Right atrium auricular region (tissue), 2 donors: ENCODE data around the gene KRTAP19-6. TPM values are rescaled to one million over a fixed set of nuclear protein-coding genes. Genes with fewer than 3 reads are reported as not detected.

Experiments
- DNase-seq: peaks from one replicate; pipeline ENCODE4 v3.0.0-alpha.2; 2019; ENCODE audit warnings: low spot score
- H3K27ac ChIP-seq, 2 donors: fragments of 200-600 bp; sonication (generic); 1 replicate in 1 of 2; 2 replicates in 1 of 2; pipeline ENCODE4 v1.5.1; 2016 to 2019
- H3K27me3 ChIP-seq, 2 donors: fragments of 200-600 bp; sonication (generic); one replicate each; pipeline versions ENCODE4 v1.5.1 to v1.6.0; 2017 to 2019
- H3K36me3 ChIP-seq: fragments of 200-600 bp; sonication (generic); one replicate; pipeline ENCODE4 v1.5.1; 2016
- H3K4me1 ChIP-seq, 2 donors: fragments of 200-600 bp; sonication (generic); one replicate each; pipeline versions ENCODE4 v1.5.1 to v1.6.0; 2017 to 2019
- H3K4me3 ChIP-seq, 2 donors: fragments of 200-600 bp; sonication (generic); 1 replicate in 1 of 2; 2 replicates in 1 of 2; pipeline ENCODE4 v1.5.1; 2017 to 2019; ENCODE audit warnings: mild to moderate bottlenecking in 1 of 2, moderate library complexity in 1 of 2
- H3K9me3 ChIP-seq, 2 donors: fragments of 200-600 bp; sonication (generic); one replicate each; pipeline ENCODE4 v1.5.1; 2019
- total RNA-seq, 2 donors: library from RNA; depleted of rRNA; stranded (reverse); fragments of >200 nt; gene quantifications; one replicate each; pipeline ENCODE4 v1.1.0, GENCODE V29; 2016
- TF ChIP-seq, protein P1 (sequence below), 2 donors: fragments of 200-600 bp; sonication (generic); IDR thresholded peaks; one replicate each; pipeline ENCODE4 v1.5.1; 2019; ENCODE audit warnings: antibody characterized with exemption in 2 of 2

Gene KRTAP19-6, protein sequence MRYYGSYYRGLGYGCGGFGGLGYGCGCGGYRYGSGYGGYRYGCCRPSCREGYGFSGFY
- not detected for total RNA-seq

DNA sequence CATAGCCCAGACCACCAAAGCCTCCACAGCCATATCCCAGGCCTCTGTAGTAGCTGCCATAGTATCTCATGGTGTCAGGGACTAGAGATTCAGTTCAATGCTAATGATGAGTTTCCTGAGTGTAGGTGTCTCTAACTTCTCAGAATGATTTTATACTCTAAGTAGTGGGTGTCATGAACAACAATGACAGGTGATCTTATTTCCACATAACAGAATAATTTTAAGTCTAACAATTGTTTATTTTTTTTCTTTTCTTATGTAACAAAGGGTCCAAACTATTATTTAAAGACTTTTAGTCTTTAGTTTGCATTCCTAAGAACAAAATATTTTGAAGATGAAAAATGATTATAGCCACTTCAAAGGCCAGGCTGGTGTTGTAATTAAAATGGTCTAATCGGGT lies at the start of gene KRTAP19-6:
Gene KRTAP19-6, minus strand, starts transcription at position 101 of the 400 bp plus-strand sequence. Its CDS starts 31 bp downstream, at position 70.
- H3K27me3 ChIP-seq: no peaks in the 10 kb centered on the region
- TF ChIP-seq, protein P1, sequence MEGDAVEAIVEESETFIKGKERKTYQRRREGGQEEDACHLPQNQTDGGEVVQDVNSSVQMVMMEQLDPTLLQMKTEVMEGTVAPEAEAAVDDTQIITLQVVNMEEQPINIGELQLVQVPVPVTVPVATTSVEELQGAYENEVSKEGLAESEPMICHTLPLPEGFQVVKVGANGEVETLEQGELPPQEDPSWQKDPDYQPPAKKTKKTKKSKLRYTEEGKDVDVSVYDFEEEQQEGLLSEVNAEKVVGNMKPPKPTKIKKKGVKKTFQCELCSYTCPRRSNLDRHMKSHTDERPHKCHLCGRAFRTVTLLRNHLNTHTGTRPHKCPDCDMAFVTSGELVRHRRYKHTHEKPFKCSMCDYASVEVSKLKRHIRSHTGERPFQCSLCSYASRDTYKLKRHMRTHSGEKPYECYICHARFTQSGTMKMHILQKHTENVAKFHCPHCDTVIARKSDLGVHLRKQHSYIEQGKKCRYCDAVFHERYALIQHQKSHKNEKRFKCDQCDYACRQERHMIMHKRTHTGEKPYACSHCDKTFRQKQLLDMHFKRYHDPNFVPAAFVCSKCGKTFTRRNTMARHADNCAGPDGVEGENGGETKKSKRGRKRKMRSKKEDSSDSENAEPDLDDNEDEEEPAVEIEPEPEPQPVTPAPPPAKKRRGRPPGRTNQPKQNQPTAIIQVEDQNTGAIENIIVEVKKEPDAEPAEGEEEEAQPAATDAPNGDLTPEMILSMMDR (IDR thresholded peaks at IDR 0.05): no peak
- H3K36me3 ChIP-seq: no peaks in the 10 kb centered on the region
- no peak within 1 kb of the TSS for H3K27ac ChIP-seq
- no peak for DNase-seq
- H3K4me3 ChIP-seq: no peak within 1 kb of the TSS
- no peaks in the 10 kb centered on the region for H3K4me1 ChIP-seq
- H3K9me3 ChIP-seq: no peaks in the 10 kb centered on the region

DNA sequence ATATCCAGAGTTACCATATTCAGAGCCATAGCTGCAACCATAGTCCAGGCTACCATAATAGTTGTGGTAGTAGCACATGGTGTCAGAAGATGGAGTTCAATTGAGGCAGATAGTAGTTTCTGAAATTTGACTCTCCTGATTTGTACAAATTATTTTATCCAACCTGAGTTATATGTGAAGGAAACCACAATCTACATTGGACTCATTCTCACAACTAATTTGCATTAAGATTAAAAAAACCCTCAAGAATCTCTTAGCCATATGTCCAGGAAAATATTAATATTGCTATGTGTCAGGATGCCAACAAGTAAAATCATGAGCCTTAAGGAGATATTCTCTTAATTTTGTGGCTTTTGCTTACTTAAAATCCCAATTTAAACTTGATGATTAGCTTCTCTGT lies 48.6 kb upstream of the KRTAP19-6 start, which contains the start of gene KRTAP22-2:
Gene KRTAP22-2, minus strand, starts transcription at position 101 of the 400 bp plus-strand sequence.
- H3K27ac ChIP-seq: no peak within 1 kb of the TSS
- no peak within 1 kb of the TSS for H3K4me3 ChIP-seq
- no peaks in the 10 kb centered on the region for H3K36me3 ChIP-seq
- H3K9me3 ChIP-seq: no peaks in the 10 kb centered on the region
- DNase-seq: no peak
- TF ChIP-seq, protein P1 (IDR thresholded peaks at IDR 0.05): no peak
- H3K4me1 ChIP-seq: no peaks in the 10 kb centered on the region
- no peaks in the 10 kb centered on the region for H3K27me3 ChIP-seq

DNA sequence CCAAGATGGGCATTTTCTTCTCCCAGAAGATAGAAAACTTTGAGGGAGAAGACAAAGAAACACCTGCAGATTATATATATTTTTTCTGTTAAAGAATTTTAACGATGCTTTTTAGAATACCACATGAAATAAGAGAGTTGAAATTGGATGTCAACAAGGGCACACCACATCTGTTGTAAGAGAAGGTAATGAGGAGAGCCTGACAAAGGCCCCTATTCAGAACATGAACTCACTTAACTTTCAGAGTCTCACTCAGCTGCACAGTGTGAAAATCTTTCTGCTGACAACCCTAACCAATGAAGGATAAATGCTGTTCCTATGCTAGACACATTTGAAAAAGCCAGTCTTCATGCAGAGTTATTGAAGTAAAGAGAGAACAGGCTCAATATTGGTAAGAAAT lies 41.2 kb upstream of the KRTAP19-6 start:
- DNase-seq: no peak
- TF ChIP-seq, protein P1 (IDR thresholded peaks at IDR 0.05): no peak
- Histone ChIP-seq H3K4me1 (no peaks in the 10 kb centered on the region), H3K27me3 (no peaks in the 10 kb centered on the region), H3K4me3 (no peak overlapping the region), H3K36me3 (no peaks in the 10 kb centered on the region), H3K27ac (no peak overlapping the region), H3K9me3 (no peaks in the 10 kb centered on the region)

DNA sequence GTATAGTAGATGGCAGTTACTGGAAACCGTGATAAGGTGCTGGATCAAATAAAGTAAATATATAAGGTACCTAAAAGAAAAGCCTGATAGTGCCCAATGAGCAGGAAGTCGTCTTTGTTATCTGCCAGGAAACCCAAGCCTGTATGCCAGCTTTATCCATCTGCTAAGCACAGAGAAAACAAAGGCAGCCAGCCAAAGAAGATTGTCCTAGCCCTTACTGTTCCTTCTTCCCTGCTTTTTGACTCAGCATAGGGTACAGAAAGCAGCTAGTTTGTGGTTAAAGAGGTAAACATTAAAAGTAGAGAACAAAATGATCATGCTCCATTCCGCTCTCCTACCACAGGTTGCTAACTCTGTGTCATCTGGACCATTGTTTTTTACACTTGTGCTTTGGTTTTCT lies 38.5 kb upstream of the KRTAP19-6 start:
- Histone ChIP-seq H3K9me3 (no peaks in the 10 kb centered on the region), H3K4me1 (no peaks in the 10 kb centered on the region), H3K27me3 (no peaks in the 10 kb centered on the region), H3K27ac (no peak overlapping the region), H3K36me3 (no peaks in the 10 kb centered on the region), H3K4me3 (no peak overlapping the region)
- TF ChIP-seq, protein P1 (IDR thresholded peaks at IDR 0.05): no peak
- DNase-seq: no peak

DNA sequence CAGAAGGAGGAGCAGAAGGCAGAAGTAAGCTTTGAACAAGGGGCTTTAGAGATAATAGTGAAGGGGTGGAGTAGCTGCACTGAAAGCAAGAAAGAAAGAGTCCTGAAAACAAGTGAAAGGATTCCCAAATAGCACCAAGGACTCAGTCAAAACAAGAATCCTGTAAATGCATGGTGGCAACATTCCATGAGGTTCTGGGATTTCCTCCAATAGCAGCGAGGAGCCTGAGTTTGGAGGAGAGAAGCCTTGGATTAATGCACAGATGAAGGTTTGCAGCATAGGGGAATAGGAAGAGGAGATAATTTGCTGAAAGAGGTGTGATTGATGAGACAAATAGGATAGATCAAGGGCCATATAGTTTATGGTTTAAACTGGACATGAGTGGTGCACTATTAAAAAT lies 37.7 kb upstream of the KRTAP19-6 start:
- H3K4me1 ChIP-seq: no peaks in the 10 kb centered on the region
- H3K36me3 ChIP-seq: no peaks in the 10 kb centered on the region
- H3K4me3 ChIP-seq: no peak overlapping the region
- H3K9me3 ChIP-seq: no peaks in the 10 kb centered on the region
- no peak for DNase-seq
- TF ChIP-seq, protein P1 (IDR thresholded peaks at IDR 0.05): no peak
- no peaks in the 10 kb centered on the region for H3K27me3 ChIP-seq
- H3K27ac ChIP-seq: no peak overlapping the region

DNA sequence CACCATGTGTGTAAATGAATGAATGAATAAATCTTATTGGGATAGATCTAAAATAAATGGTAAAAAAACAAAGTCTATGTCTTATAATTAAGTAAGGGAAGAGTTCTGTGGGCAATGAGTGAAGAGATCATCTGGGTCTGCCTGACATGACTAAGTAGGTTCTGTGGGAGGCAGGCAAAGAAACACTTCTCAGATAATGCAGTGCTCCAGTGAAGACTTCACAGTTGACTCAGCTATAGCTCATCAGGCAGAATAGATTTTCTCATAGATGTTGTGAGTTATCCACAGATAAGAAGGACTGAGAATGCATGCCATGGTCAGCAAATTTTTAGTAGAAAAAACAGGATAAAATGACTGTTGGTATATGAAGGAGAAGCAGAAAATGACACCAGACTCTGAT lies 36.1 kb upstream of the KRTAP19-6 start:
- H3K4me3 ChIP-seq: no peak overlapping the region
- no peak for DNase-seq
- H3K27me3 ChIP-seq: no peaks in the 10 kb centered on the region
- no peaks in the 10 kb centered on the region for H3K9me3 ChIP-seq
- no peaks in the 10 kb centered on the region for H3K4me1 ChIP-seq
- H3K36me3 ChIP-seq: no peaks in the 10 kb centered on the region
- H3K27ac ChIP-seq: no peak overlapping the region
- TF ChIP-seq, protein P1 (IDR thresholded peaks at IDR 0.05): no peak
